GM12878 (cell line): ENCODE data around the gene MGAT5. TPM values are rescaled to one million over a fixed set of nuclear protein-coding genes. Genes with fewer than 3 reads are reported as not detected.

Experiments
- ATAC-seq: fragments of 200-7000 bp; cut with Tn5 transposase; 3 replicates; pipeline ENCODE4 v1.9.1; 2020; ENCODE audit warnings: mild to moderate bottlenecking, moderate library complexity
- BruUV-seq: library from RNA; stranded (reverse); fragments of 400-500 nt; replicated peaks from 2 replicates; lab custom pipeline; 2021; lab: Mats Ljungman, UMichigan
- CTCF ChIA-PET: fragments of 300-600 bp; sonication (Branson Sonifier 250); formaldehyde crosslinking; extraction: SDS; loops from one replicate; lab custom pipeline; 2021; ENCODE audit warnings: inconsistent platforms; lab: Yijun Ruan, JAX
- POLR2A ChIA-PET: fragments of 350-600 bp; formaldehyde crosslinking; extraction: SDS; loops from one replicate; lab custom pipeline; 2021; ENCODE audit warnings: inconsistent platforms; lab: Charles Lee
- RAD21 ChIA-PET: fragments of 300-600 bp; sonication (Branson Sonifier 250); formaldehyde crosslinking; loops from one replicate; lab custom pipeline; 2023; ENCODE audit warnings: antibody characterized with exemption; ENCODE audit not compliant: unreplicated experiment; lab: Charles Lee
- SMC1A ChIA-PET: fragments of 300-600 bp; sonication (Branson Sonifier 250); formaldehyde crosslinking; loops from one replicate; lab custom pipeline; 2023; ENCODE audit not compliant: unreplicated experiment, uncharacterized antibody; lab: Charles Lee
- DNase-seq: peaks from one replicate; pipeline ENCODE4 v3.0.0-alpha.2; 2011; ENCODE audit warnings: low read depth, low spot score
- FAIRE-seq: peaks from 3 replicates; lab custom pipeline; 2011; peaks lifted over from hg19 to GRCh38; lab: Jason Lieb, UNC
- H2AFZ ChIP-seq: 2 replicates; pipeline ENCODE4 v1.6.0; 2011; ENCODE audit warnings: low read depth, low read length, control low read depth; ENCODE audit not compliant: control insufficient read depth
- H3K27ac ChIP-seq: 2 replicates; pipeline ENCODE4 v1.5.1; 2011; ENCODE audit warnings: control low read depth; ENCODE audit not compliant: control insufficient read depth, insufficient read depth
- H3K27me3 ChIP-seq, 2 experiments: replicated peaks in 1 of 2; 2 replicates each; pipeline versions ENCODE4 v1.6.0 to v1.6.1; 2011; ENCODE audit warnings: low read length in 1 of 2; ENCODE audit not compliant: control insufficient read depth in 2 of 2, insufficient read depth in 2 of 2
- H3K36me3 ChIP-seq, 2 experiments: 2 replicates each; pipeline ENCODE4 v1.5.1; 2011; ENCODE audit warnings: low read length in 1 of 2; ENCODE audit not compliant: control insufficient read depth in 2 of 2, insufficient read depth in 2 of 2
- H3K4me1 ChIP-seq: 2 replicates; pipeline ENCODE4 v1.6.1; 2011; ENCODE audit warnings: mild to moderate bottlenecking, low read length, moderate library complexity, mixed read lengths; ENCODE audit not compliant: control insufficient read depth, insufficient read depth
- H3K4me2 ChIP-seq: 2 replicates; pipeline ENCODE4 v1.6.0; 2011; ENCODE audit warnings: control low read depth; ENCODE audit not compliant: control insufficient read depth, insufficient read depth
- H3K4me3 ChIP-seq: fragments of 200-600 bp; sonication (generic); 2 replicates; pipeline ENCODE4 v1.5.1; 2016
- H3K79me2 ChIP-seq: 2 replicates; pipeline ENCODE4 v1.6.0; 2011; ENCODE audit warnings: low read length; ENCODE audit not compliant: control insufficient read depth, insufficient read depth
- H3K9ac ChIP-seq: 2 replicates; pipeline ENCODE4 v1.8.0; 2011; ENCODE audit warnings: low read length, control low read depth, mixed read lengths; ENCODE audit not compliant: control insufficient read depth, insufficient read depth
- H3K9me3 ChIP-seq: replicated peaks from 3 replicates; pipeline ENCODE4 v1.5.1; 2011; ENCODE audit warnings: mild to moderate bottlenecking, low read length; ENCODE audit not compliant: control insufficient read depth, insufficient read depth
- H4K20me1 ChIP-seq: 2 replicates; pipeline ENCODE4 v1.6.0; 2011; ENCODE audit not compliant: control insufficient read depth, insufficient read depth
- BHLHE40 ChIP-seq, 2 experiments: fragments of 450-650 bp in 1 of 2; IDR thresholded peaks; 2 replicates each; pipeline ENCODE4 v1.6.1; 2011 to 2017; ENCODE audit warnings: low read depth in 2 of 2, borderline replicate concordance in 1 of 2, improper control_type of control experiment in 1 of 2, low read length in 1 of 2, mild to moderate bottlenecking in 1 of 2
- HDAC2 ChIP-seq: fragments of 200-600 bp; sonication (generic); IDR thresholded peaks from 2 replicates; pipeline ENCODE4 v1.6.1; 2017
- NRF1 ChIP-seq: conservative IDR thresholded peaks from 2 replicates; pipeline ENCODE4 v1.6.1; 2011; ENCODE audit warnings: mild to moderate bottlenecking, low read depth, low read length, improper control_type of control experiment
- PAX8 ChIP-seq: fragments of 450-650 bp; IDR thresholded peaks from 2 replicates; pipeline ENCODE4 v1.6.1; 2017; ENCODE audit warnings: mild to moderate bottlenecking, moderate library complexity
- RAD51 ChIP-seq: fragments of 450-650 bp; IDR thresholded peaks from 2 replicates; pipeline ENCODE4 v1.6.1; 2016; ENCODE audit warnings: moderate library complexity, mild to moderate bottlenecking, inconsistent platforms
- SIX5 ChIP-seq: IDR thresholded peaks from 2 replicates; pipeline ENCODE4 v1.6.1; 2011; ENCODE audit warnings: mild to moderate bottlenecking, low read depth, low read length, moderate library complexity; ENCODE audit not compliant: severe bottlenecking
- SP1 ChIP-seq: IDR thresholded peaks from one replicate; pipeline ENCODE4 v1.6.1; 2011; ENCODE audit warnings: low read depth, low read length
- SUZ12 ChIP-seq: fragments of 200-600 bp; sonication (generic); IDR thresholded peaks from one replicate; pipeline ENCODE4 v1.6.1; 2018; ENCODE audit warnings: antibody characterized with exemption, mild to moderate bottlenecking; ENCODE audit not compliant: unreplicated experiment
- TAF1 ChIP-seq: IDR thresholded peaks from 2 replicates; pipeline ENCODE4 v1.6.1; 2011; ENCODE audit warnings: mild to moderate bottlenecking, low read depth, low read length, borderline replicate concordance
- ZBTB40 ChIP-seq: fragments of 450-650 bp; IDR thresholded peaks from 2 replicates; pipeline ENCODE4 v1.6.1; 2016; ENCODE audit warnings: mild to moderate bottlenecking, moderate library complexity, borderline replicate concordance
- ZNF384 ChIP-seq: IDR thresholded peaks from 2 replicates; pipeline ENCODE4 v1.6.1; 2012; ENCODE audit warnings: low read depth, mild to moderate bottlenecking, low read length, improper control_type of control experiment, borderline replicate concordance
- WGBS: methylation state at CpG from one replicate; pipeline ENCODE4 v1.1.6; 2016; ENCODE audit warnings: low lambda C conversion rate; ENCODE audit not compliant: insufficient replicate concordance, insufficient coverage; ENCODE audit errors: missing lambda C conversion rate; 5-methylcytosine and 5-hydroxymethylcytosine counted together
- in situ Hi-C: fragments of 300-500 bp; cut with MboI; formaldehyde crosslinking; loops from 9 replicates; pipeline ENCODE4 v1.14.3; 2018; ENCODE audit warnings: mixed read lengths
- intact Hi-C: fragments of 100-400 bp; cut with micrococcal nuclease; formaldehyde crosslinking; loops from one replicate; pipeline ENCODE4 v1.14.2; 2022; ENCODE audit not compliant: unreplicated experiment
- polyA plus RNA-seq, 11 experiments: library from polyadenylated mRNA; depleted of rRNA in 4 of 11; unstranded in 6 of 11; stranded (reverse) in 5 of 11; fragments of >200 nt; fragmentation: Nextera tagmentation in 4 of 11; fragmentation: Illumina TruSeq in 1 of 11; extraction: Ambion mirVana in 4 of 11; extraction: Trizol in 1 of 11; gene quantifications; 1 replicate in 1 of 11; 2 replicates in 10 of 11; pipeline versions ENCODE4 v1.2.1 to v1.2.3, GENCODE V29; 2011 to 2016; ENCODE audit warnings: inconsistent platforms in 2 of 11, missing spikeins in 2 of 11, low read depth in 1 of 11
- total RNA-seq, 4 experiments: library from RNA; depleted of rRNA in 3 of 4; stranded (reverse); fragments of >200 nt in 3 of 4; fragmentation: Illumina TruSeq in 1 of 4; extraction: Trizol in 1 of 4; gene quantifications; 2 replicates each; pipeline versions ENCODE4 v1.2.1 to v1.2.3, GENCODE V29; 2013 to 2021
- TF ChIP-seq, protein P1 (sequence below): IDR thresholded peaks from 2 replicates; pipeline ENCODE4 v1.6.1; 2011; ENCODE audit warnings: low read depth, low read length, improper control_type of control experiment, borderline replicate concordance
- TF ChIP-seq, protein P2 (sequence below): IDR thresholded peaks from 2 replicates; pipeline ENCODE4 v1.6.1; 2012; ENCODE audit warnings: low read depth, low read length, improper control_type of control experiment
- TF ChIP-seq, protein P3 (sequence below): IDR thresholded peaks from 2 replicates; pipeline ENCODE4 v1.6.1; 2011; ENCODE audit warnings: low read depth, mild to moderate bottlenecking, low read length, moderate library complexity, borderline replicate concordance; ENCODE audit errors: extremely low read depth

The MGAT5 gene
- total and polyA plus RNA-seq, 10 of the 15 experiments (the other 5 are each of a cell fraction or from before 2014, with no cell fraction given): 4.9 to 104 (median 36.2) TPM

- TF ChIP-seq, protein P1, sequence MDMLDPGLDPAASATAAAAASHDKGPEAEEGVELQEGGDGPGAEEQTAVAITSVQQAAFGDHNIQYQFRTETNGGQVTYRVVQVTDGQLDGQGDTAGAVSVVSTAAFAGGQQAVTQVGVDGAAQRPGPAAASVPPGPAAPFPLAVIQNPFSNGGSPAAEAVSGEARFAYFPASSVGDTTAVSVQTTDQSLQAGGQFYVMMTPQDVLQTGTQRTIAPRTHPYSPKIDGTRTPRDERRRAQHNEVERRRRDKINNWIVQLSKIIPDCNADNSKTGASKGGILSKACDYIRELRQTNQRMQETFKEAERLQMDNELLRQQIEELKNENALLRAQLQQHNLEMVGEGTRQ: no peak
- no peak for TF ChIP-seq ZNF384
- TF ChIP-seq ZBTB40: no peak
- TF ChIP-seq SUZ12: no peak
Measured at GRCh38 chr2:134482131-134482723, 228.4 kb downstream of the MGAT5 start (continued).

DNA sequence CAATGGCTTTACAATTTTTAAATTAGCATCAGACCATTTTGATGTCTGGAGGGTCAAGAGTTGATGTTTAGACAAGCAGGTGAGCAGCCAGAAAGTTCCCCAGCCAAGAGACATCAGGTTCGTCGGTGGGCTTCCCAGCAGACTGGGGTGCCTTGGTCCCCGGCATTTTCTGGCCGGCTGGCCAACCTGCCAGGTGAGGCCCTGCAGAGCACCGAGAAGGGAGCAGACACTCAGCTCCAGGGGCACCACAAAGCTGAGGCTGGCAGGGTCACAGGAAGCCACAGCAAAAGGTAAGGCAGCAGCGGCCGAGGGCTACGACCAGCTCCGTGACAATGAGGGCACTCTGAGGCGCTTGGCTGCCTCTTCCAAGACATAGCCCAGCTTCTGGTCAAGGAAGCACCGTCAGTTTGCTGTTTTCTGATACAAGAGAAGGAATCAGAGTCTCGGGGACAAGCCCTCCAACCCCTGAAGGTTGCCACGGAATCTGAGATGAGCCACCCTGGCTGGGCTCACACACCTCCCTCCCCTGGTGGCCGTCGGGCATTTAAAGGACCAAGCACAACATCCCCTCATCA, 229.0 kb downstream of the MGAT5 start:
- Histone ChIP-seq H3K9me3 (no peaks in the 10 kb centered on the region; the same call in 2 of the 3 replicates), H4K20me1 (no peaks in the 10 kb centered on the region), H3K79me2 (no peaks in the 10 kb centered on the region), H3K9ac (no peak overlapping the region), H3K4me2 (no peak overlapping the region), H3K4me3 (no peak overlapping the region), H2AFZ (no peak overlapping the region), H3K4me1 (no peaks in the 10 kb centered on the region), H3K27ac (no peak overlapping the region), H3K36me3 (no peaks in the 10 kb centered on the region), H3K27me3 (peaks cover 0 to 1% of the 10 kb centered on the region in 2 experiments; a peak in 1 of 4 replicates)
- WGBS: 40% methylated on average over 15 of the region's 15 CpGs
- in situ Hi-C loops (no loop called here), intact Hi-C loops (no loop called here)
- FAIRE-seq (no peak), ATAC-seq (no peak), DNase-seq (no peak)
- no TSS peak for BruUV-seq
- ChIA-PET RAD21 (no interaction called here), CTCF (no interaction called here), SMC1A (no interaction called here), POLR2A (no interaction called here)
- no peak for TF ChIP-seq SIX5
- TF ChIP-seq HDAC2: no peak
- TF ChIP-seq SUZ12: no peak
- TF ChIP-seq, protein P1: no peak
- TF ChIP-seq SP1: no peak
- TF ChIP-seq, protein P2, sequence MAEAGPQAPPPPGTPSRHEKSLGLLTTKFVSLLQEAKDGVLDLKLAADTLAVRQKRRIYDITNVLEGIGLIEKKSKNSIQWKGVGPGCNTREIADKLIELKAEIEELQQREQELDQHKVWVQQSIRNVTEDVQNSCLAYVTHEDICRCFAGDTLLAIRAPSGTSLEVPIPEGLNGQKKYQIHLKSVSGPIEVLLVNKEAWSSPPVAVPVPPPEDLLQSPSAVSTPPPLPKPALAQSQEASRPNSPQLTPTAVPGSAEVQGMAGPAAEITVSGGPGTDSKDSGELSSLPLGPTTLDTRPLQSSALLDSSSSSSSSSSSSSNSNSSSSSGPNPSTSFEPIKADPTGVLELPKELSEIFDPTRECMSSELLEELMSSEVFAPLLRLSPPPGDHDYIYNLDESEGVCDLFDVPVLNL: no peak
- no peak for TF ChIP-seq TAF1
- no peak for TF ChIP-seq PAX8
- TF ChIP-seq RAD51: no peak
- TF ChIP-seq, protein P3, sequence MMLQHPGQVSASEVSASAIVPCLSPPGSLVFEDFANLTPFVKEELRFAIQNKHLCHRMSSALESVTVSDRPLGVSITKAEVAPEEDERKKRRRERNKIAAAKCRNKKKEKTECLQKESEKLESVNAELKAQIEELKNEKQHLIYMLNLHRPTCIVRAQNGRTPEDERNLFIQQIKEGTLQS: no peak
- TF ChIP-seq NRF1: no peak
- no peak for TF ChIP-seq BHLHE40 (IDR thresholded peaks at IDR 0.05; ENCODE audit: borderline replicate concordance in 1 of 2, low read depth in 2 of 2, low read length in 1 of 2)
